Measurements from ENCODE around the gene PISD.

- TF ChIP-seq CTCF (IDR thresholded peaks at IDR 0.05 in 4 of 5, conservative IDR thresholded peaks at IDR 0.05 in 1 of 5): no peak
- TF ChIP-seq POLR2A (IDR thresholded peaks at IDR 0.05): no peak
Observed at GRCh38 chr22:31615940-31616314, 46.1 kb downstream of the PISD start.
